ENCODE data around the gene RAB28. TPM values are rescaled to one million over a fixed set of nuclear protein-coding genes. Genes with fewer than 3 reads are reported as not detected.

The RAB28 gene
- total and polyA plus RNA-seq, 9 of the 15 experiments (the other 6 are each of a cell fraction or from before 2014, with no cell fraction given) = 6.7 to 40.4 (median 23.0) TPM

GRCh38 chr4:13427599-13428325 is 56.4 kb downstream of the RAB28 start (continued):
- TF ChIP-seq, protein P1, sequence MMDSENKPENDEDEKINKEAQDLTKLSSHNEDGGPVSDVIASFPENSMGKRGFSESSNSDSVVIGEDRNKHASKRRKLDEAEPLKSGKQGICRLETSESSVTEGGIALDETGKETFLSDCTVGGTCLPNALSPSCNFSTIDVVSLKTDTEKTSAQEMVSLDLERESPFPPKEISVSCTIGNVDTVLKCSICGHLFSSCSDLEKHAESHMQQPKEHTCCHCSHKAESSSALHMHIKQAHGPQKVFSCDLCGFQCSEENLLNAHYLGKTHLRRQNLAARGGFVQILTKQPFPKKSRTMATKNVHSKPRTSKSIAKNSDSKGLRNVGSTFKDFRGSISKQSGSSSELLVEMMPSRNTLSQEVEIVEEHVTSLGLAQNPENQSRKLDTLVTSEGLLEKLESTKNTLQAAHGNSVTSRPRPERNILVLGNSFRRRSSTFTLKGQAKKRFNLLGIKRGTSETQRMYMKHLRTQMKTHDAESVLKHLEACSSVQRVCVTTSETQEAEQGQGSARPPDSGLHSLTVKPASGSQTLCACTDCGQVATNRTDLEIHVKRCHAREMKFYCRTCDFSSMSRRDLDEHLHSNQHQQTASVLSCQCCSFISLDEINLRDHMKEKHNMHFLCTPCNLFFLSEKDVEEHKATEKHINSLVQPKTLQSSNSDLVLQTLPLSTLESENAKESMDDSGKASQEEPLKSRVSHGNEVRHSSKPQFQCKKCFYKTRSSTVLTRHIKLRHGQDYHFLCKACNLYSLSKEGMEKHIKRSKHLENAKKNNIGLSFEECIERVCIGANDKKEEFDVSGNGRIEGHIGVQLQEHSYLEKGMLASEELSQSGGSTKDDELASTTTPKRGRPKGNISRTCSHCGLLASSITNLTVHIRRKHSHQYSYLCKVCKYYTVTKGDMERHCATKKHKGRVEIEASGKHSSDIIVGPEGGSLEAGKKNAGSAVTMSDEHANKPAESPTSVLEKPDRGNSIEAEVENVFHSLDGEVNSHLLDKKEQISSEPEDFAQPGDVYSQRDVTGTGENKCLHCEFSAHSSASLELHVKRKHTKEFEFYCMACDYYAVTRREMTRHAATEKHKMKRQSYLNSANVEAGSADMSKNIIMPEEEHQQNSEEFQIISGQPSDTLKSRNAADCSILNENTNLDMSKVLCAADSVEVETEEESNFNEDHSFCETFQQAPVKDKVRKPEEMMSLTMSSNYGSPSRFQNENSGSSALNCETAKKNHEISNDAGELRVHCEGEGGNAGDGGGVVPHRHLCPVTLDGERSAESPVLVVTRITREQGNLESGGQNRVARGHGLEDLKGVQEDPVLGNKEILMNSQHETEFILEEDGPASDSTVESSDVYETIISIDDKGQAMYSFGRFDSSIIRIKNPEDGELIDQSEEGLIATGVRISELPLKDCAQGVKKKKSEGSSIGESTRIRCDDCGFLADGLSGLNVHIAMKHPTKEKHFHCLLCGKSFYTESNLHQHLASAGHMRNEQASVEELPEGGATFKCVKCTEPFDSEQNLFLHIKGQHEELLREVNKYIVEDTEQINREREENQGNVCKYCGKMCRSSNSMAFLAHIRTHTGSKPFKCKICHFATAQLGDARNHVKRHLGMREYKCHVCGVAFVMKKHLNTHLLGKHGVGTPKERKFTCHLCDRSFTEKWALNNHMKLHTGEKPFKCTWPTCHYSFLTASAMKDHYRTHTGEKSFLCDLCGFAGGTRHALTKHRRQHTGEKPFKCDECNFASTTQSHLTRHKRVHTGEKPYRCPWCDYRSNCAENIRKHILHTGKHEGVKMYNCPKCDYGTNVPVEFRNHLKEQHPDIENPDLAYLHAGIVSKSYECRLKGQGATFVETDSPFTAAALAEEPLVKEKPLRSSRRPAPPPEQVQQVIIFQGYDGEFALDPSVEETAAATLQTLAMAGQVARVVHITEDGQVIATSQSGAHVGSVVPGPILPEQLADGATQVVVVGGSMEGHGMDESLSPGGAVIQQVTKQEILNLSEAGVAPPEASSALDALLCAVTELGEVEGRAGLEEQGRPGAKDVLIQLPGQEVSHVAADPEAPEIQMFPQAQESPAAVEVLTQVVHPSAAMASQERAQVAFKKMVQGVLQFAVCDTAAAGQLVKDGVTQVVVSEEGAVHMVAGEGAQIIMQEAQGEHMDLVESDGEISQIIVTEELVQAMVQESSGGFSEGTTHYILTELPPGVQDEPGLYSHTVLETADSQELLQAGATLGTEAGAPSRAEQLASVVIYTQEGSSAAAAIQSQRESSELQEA (IDR thresholded peaks at IDR 0.05; ENCODE audit: low read depth) = no peak
- TF ChIP-seq ZBTB17 (CRISPR knock-in tag; IDR thresholded peaks at IDR 0.05) (no peak), IRF2 (CRISPR knock-in tag; IDR thresholded peaks at IDR 0.05) (no peak), BACH1 (tag; IDR thresholded peaks at IDR 0.05) (no peak), CEBPB (tag; IDR thresholded peaks at IDR 0.05) (peak; percentile 40; the same call in 1 of the 2 replicates), RBM25 (IDR thresholded peaks at IDR 0.05; ENCODE audit: low read depth, low read length, severe bottlenecking) (no peak), NCOR1 (IDR thresholded peaks at IDR 0.05) (0 out of 2 replicates have a peak, but pooled peaks have one; percentile 42), CBX8 (IDR thresholded peaks at IDR 0.05; ENCODE audit: borderline replicate concordance, extremely low read depth, low read depth, low read length, poor library complexity, severe bottlenecking) (no peak), SPI1 (IDR thresholded peaks at IDR 0.05; ENCODE audit: borderline replicate concordance, low read depth, low read length) (no peak), POLR2A (conservative IDR thresholded peaks at IDR 0.05) (no peak), MAZ (CRISPR knock-in tag; conservative IDR thresholded peaks at IDR 0.05 in 1 of 2, IDR thresholded peaks at IDR 0.05 in 1 of 2) (no peak), KDM1A (IDR thresholded peaks at IDR 0.05) (0 out of 4 replicates have a peak, but pooled peaks of 1 of the 2 experiments have one; percentile 16)
- TF ChIP-seq, protein P2, sequence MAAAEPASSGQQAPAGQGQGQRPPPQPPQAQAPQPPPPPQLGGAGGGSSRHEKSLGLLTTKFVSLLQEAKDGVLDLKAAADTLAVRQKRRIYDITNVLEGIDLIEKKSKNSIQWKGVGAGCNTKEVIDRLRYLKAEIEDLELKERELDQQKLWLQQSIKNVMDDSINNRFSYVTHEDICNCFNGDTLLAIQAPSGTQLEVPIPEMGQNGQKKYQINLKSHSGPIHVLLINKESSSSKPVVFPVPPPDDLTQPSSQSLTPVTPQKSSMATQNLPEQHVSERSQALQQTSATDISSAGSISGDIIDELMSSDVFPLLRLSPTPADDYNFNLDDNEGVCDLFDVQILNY (CRISPR knock-in tag; IDR thresholded peaks at IDR 0.05) = no peak
